ENCODE measurements around the gene RANBP17.

DNA sequence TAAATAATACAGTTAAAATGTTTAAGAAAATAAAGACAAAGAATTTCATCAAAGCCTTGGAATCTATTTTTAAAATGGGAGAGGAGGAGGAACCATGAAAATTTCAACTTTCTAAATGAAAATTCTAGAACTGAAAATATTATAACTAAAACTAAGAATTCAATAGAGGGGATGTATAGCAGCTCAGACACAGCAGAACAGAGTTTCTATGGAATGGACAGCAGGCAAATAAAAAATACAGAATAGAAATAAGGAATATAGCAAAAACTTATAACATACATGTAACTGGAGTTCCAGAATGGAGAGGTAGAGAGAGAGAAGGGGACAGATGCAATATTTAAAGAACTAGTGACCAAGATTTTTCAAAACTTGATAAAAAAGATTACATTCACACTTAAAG lies 1.4 kb upstream of the RANBP17 start:
- no peak for TF ChIP-seq CTCF (IDR thresholded peaks at IDR 0.05)
- TF ChIP-seq EZH2 (IDR thresholded peaks at IDR 0.05; ENCODE audit: borderline replicate concordance, insufficient read depth, low read depth, low read length, poor library complexity, severe bottlenecking), result no peak
